Measurements from ENCODE around the gene CNTNAP5.

GRCh38 chr2:124112206-124112605, 87.1 kb downstream of the CNTNAP5 start:
- TF ChIP-seq CTCF (IDR thresholded peaks at IDR 0.05) (no peak), ZFX (IDR thresholded peaks at IDR 0.05; ENCODE audit: borderline replicate concordance) (no peak)
